Dedifferentiated amniotic fluid mesenchymal stem cell (primary cell): ENCODE data around the gene WRAP73.

Source experiments
- DNase-seq: peaks from one replicate; pipeline ENCODE4 v3.0.0-alpha.2; 2016; ENCODE audit errors: extremely low spot score

WRAP73 gene

DNA sequence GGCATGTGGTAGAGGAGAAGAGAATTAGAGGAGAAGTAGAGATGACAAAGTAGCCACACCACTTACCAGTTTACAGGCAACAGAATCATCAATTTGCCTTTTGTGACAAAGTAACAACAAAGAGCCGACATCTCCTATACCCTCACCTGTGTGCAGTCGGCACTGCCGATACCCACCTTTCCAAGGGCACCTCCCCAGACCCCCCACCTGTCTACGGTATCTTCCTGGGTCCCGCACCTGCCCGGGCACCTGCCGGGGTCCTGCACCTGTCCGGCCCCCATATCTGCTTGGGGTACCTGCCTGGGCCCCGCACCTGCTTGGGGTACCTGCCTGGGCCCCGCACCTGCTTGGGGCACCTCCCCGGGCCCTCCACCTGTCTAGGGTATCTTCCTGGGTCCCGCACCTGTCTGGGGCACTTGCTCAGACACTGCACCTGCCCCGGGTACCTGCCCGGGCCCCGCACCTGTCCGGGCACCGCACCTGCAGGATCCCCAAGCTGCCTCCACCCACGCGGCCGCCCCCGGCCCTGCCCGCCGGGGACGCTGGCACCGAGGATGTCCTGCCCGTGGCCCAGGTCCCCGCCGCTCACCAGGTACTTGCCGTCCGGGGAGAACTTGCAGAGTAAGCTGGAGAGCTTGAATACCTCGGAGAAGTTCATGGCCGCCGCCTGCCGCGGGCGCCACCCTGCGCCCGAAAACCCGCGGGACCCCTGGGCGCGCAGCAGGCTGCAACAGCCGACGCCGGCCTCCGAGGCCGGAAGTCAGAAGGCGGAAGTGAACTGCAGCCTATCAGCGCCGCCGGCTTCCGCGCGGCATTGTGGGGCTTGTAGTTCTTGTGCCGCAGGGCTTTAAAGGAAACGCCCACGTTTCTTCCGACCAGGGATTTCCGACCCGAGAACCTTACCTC lies at the start of gene WRAP73:
WRAP73 (minus strand) TSS at position 762 of the 906 bp plus-strand sequence; CDS start at position 658, 104 bp downstream.
- peak; percentile 89 for DNase-seq

GRCh38 chr1:3699596-3699995 lies 49.7 kb upstream of the WRAP73 start:
- no peak for DNase-seq

DNA sequence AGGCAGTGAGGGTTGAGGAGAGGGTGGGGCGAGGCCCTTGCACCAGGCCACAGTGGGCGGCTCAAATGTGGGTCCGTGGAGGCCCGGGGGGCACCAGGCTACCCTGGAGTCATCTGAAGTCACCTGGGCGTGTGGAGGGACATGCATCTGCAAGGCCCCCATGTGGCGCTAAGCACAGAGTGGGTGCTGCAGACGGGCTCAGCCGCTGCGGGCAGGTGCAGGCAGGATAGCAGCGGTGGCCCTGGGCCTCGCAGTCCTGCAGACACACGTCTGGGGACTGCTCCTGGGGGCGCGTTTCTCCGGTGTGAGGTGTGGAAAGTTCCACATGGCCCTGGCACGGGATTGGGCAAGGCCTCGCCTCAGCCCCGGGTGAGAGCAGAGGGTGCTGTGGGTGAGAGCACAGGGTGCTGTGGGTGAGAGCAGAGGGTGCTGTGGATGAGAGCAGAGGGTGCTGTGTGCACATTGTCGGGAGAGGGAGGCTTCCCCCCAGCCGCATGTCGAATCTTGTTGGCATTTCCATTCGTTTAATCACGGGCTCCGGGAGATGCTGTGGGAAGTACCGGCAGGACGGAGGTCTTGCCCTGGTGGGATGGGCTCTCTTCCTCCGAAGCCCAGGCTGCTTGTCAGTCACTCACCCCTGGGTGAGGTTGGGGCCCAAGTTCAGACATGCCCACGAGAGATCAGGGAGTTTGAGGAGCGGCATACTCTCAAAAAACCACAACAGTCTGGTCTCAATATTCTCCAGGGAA lies 48.9 kb upstream of the WRAP73 start:
- DNase-seq = no peak

DNA sequence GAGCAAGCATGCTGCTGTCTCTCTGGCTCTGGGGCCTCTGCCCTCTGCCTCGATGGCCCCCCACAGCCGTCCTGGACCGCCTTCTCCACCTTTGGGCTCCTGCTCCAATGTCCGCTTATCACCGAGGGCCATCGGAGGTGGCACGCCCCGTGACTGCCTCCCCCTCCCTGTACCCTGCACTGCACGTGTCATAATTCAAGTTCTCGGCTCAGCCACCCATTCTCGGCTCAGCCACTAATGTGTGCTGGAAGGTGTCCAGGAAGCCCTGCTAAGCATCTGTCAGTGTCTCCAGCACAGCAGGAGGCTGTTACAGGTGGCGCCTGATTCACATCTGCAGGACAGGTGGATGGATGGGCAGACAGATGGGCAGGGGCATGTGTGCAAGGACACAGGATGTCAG lies 47.9 kb upstream of the WRAP73 start:
- no peak for DNase-seq

GRCh38 chr1:3697104-3697503 lies 47.2 kb upstream of the WRAP73 start:
- no peak for DNase-seq

GRCh38 chr1:3696689-3697088 lies 46.8 kb upstream of the WRAP73 start:
- DNase-seq = no peak

- no peak for DNase-seq
Observed at GRCh38 chr1:3695326-3696217, 45.7 kb upstream of the WRAP73 start.

DNA sequence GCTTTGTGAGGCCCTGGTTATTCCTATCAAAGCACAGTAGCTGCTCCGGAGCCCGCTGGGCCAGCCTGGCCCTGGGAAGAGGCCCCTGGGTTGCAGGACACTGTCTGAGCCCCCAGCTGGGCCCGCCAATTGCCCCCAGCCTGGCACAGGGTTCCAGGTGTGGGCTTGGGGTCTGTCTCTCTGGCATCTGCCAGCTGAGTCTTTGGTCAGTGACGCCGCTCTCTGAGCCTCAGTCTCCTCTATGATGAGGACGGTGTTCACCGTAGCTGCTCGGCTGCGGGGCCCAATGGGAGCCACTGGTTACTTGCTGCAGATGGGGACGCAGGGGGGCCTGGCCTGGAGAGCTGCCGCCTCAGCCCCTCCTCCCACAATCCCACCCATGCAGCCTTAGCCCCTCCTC lies 43.4 kb upstream of the WRAP73 start:
- DNase-seq = no peak

DNA sequence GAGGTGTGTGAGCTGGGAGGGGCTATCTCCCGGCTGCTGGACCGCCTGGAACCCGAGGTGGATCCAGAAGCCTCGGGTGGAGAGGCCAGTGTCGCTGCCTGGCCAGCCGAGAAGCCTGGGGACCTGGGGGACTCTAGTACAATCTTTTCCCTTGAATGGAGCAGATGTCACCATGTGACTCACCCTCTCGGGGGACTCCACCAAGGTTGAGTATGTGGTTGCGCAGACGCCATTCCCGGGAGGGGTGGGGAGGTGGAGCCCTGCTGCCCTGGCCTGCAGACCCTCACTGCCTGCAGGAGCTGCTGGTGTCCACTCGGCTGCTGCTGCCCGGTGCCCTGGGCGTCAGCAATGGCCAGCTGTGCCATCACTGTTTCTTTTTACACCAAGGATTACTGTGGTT lies 42.7 kb upstream of the WRAP73 start:
- DNase-seq = no peak

GRCh38 chr1:3691421-3692204 lies 41.7 kb upstream of the WRAP73 start:
- DNase-seq = no peak

DNA sequence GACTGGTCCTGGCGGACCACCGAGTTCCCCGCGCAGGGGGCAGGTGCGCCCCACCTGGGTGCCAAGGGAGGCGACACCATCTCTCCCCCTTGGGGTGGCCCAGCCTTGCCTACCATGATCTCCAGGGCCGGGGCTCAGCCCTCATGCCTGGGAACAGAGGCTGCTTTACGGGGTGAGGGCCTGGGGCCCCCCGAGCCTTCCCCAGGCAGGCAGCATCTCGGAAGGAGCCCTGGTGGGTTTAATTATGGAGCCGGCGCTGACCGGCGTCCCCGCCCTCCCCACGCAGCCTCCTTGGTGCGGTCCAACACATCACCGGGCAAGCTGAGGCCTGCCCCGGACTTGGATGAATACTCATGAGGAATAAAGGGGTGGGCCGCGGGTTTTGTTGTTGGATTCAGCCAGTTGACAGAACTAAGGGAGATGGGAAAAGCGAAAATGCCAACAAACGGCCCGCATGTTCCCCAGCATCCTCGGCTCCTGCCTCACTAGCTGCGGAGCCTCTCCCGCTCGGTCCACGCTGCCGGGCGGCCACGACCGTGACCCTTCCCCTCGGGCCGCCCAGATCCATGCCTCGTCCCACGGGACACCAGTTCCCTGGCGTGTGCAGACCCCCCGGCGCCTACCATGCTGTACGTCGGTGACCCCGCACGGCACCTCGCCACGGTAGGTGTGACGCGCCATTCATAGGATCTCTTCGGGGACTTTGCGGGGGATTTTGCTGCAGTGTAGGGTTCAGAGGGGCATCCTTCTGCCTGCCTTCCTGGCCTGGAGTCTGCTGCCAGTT lies 40.6 kb upstream of the WRAP73 start:
- DNase-seq = no peak

GRCh38 chr1:3689138-3689750 lies 39.3 kb upstream of the WRAP73 start:
- no peak for DNase-seq

GRCh38 chr1:3688356-3689137 lies 38.6 kb upstream of the WRAP73 start:
- DNase-seq = no peak

DNA sequence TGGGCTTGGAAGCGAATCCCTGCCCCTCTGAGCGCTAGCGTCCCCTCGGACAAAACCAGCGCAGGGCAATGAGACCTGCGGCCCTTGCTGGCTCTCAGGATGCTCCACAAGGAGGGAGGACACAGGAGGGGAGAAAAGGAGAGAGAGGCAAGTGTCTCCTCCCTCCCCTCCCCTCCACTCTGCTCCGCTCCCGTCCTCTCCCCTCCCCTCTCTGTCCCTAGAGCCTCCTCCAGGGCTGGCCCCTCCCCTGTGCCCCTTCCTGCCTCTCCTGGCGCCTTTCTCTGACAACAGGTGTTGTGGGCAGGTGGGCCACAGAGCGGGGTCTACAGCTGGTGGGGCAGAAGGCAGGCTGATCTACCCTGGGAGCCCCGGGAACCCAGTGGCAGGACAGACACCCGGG lies 37.6 kb upstream of the WRAP73 start:
- no peak for DNase-seq

- no peak for DNase-seq
Observed at GRCh38 chr1:3685906-3686305, 36.0 kb upstream of the WRAP73 start.

GRCh38 chr1:3685222-3685621 lies 35.3 kb upstream of the WRAP73 start:
- no peak for DNase-seq

- DNase-seq = no peak
Observed at GRCh38 chr1:3683992-3684391, 34.1 kb upstream of the WRAP73 start.

DNA sequence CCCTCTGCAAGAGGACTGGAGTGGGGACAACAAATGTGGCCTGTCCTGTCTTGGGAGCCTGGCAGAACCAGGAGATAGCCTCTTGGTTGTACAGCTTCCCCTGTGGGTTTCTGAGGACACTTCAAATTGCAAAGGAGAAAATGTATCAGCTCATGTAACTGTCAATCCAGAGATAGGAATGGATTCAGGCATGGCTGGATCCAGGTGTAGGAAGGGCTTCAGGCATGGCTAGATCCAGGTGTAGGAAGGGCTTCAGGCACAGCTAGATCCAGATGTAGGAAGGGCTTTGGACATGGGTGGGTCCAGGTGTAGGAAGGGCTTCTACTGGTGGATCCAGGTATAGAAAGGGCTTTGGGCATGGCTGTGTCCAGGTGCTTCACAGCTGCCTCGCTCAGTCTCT lies 33.3 kb upstream of the WRAP73 start:
- no peak for DNase-seq
